HepG2 (cell line): Measurements from ENCODE around the gene PAFAH1B2. TPM values are rescaled to one million over a fixed set of nuclear protein-coding genes. Genes with fewer than 3 reads are reported as not detected.

Experiments
- AGO2 ChIP-seq: fragments of 200-400 bp; formaldehyde crosslinking; optimal IDR thresholded peaks from 2 replicates; pipeline ENCODE3; 2017; ENCODE audit warnings: mild to moderate bottlenecking, low read depth, low read length, moderate library complexity
- ESRRA ChIP-seq: sonication (generic); formaldehyde crosslinking; IDR thresholded peaks from 2 replicates; pipeline ENCODE4 v1.5.1; 2020; ENCODE audit warnings: mild to moderate bottlenecking, low read depth, missing genetic modification reagents
- HOXA7 ChIP-seq: sonication (generic); formaldehyde crosslinking; IDR thresholded peaks from 2 replicates; pipeline ENCODE4 v1.8.1; 2022; ENCODE audit warnings: mild to moderate bottlenecking, missing genetic modification reagents, moderate library complexity
- MLXIP ChIP-seq: sonication (generic); formaldehyde crosslinking; IDR thresholded peaks from 2 replicates; pipeline ENCODE4 v1.9.0; 2021; ENCODE audit warnings: missing genetic modification reagents, borderline replicate concordance
- NR3C1 ChIP-seq: sonication (generic); formaldehyde crosslinking; IDR thresholded peaks from 2 replicates; pipeline ENCODE4 v1.4.0; 2020; ENCODE audit warnings: missing genetic modification reagents
- PLSCR1 ChIP-seq: sonication (generic); formaldehyde crosslinking; IDR thresholded peaks from 2 replicates; pipeline ENCODE4 v1.5.0; 2020; ENCODE audit warnings: missing genetic modification reagents, mild to moderate bottlenecking, borderline replicate concordance
- PRPF4 ChIP-seq: fragments of 200-400 bp; formaldehyde crosslinking; IDR thresholded peaks from 2 replicates; pipeline ENCODE4 v1.6.1; 2016; ENCODE audit warnings: low read length, low read depth; ENCODE audit not compliant: poor library complexity, severe bottlenecking
- RAD51 ChIP-seq: fragments of 450-650 bp; IDR thresholded peaks from 2 replicates; pipeline ENCODE4 v1.6.1; 2016; ENCODE audit warnings: borderline replicate concordance
- REXO4 ChIP-seq: sonication (generic); formaldehyde crosslinking; IDR thresholded peaks from 2 replicates; pipeline ENCODE4 v1.8.0; 2022; ENCODE audit warnings: missing genetic modification reagents, mild to moderate bottlenecking, borderline replicate concordance
- SALL1 ChIP-seq: sonication (generic); formaldehyde crosslinking; IDR thresholded peaks from 2 replicates; pipeline ENCODE4 v1.8.0; 2022; ENCODE audit warnings: mild to moderate bottlenecking, missing genetic modification reagents
- ZNF142 ChIP-seq: sonication (generic); formaldehyde crosslinking; IDR thresholded peaks from 2 replicates; pipeline ENCODE4 v1.4.0; 2020; ENCODE audit warnings: missing genetic modification reagents
- ZNF24 ChIP-seq: fragments of 450-650 bp; IDR thresholded peaks from 2 replicates; pipeline ENCODE4 v1.6.1; 2017; ENCODE audit warnings: antibody characterized with exemption, mild to moderate bottlenecking
- ZNF512B ChIP-seq: sonication (generic); formaldehyde crosslinking; IDR thresholded peaks from 2 replicates; pipeline ENCODE4 v1.5.1; 2020; ENCODE audit warnings: missing genetic modification reagents, mild to moderate bottlenecking, borderline replicate concordance
- ZNF567 ChIP-seq: sonication (generic); formaldehyde crosslinking; IDR thresholded peaks from 2 replicates; pipeline ENCODE4 v1.8.1; 2023; ENCODE audit warnings: mild to moderate bottlenecking, missing genetic modification reagents, borderline replicate concordance
- ZNF615 ChIP-seq: sonication (generic); formaldehyde crosslinking; IDR thresholded peaks from 2 replicates; pipeline ENCODE4 v1.5.0; 2020; ENCODE audit warnings: mild to moderate bottlenecking, missing genetic modification reagents, borderline replicate concordance
- polyA plus RNA-seq, 8 experiments: library from polyadenylated mRNA; depleted of rRNA in 3 of 8; stranded (reverse) in 7 of 8; unstranded in 1 of 8; fragments of >200 nt; fragmentation: Illumina TruSeq in 4 of 8; extraction: Trizol in 4 of 8; gene quantifications; 2 replicates each; pipeline versions ENCODE4 v1.2.1 to v1.2.3, GENCODE V29; 2011 to 2016; ENCODE audit warnings: low read depth in 4 of 8, missing spikeins in 1 of 8, mixed read lengths in 1 of 8; ENCODE audit not compliant: insufficient read depth in 1 of 8
- total RNA-seq, 5 experiments: library from RNA; depleted of rRNA; stranded (reverse); fragments of >200 nt; fragmentation: Illumina TruSeq; extraction: Trizol; gene quantifications; 2 replicates each; pipeline ENCODE4 v1.2.3, GENCODE V29; 2016; ENCODE audit warnings: low read depth in 1 of 5

The PAFAH1B2 gene
- total and polyA plus RNA-seq, 2 of the 13 experiments (the other 11 are each of a cell fraction or from before 2014, with no cell fraction given): 28.8 to 104 TPM

GRCh38 chr11:117144477-117145392 lies 648 bp downstream of the PAFAH1B2 start (continued):
- TF ChIP-seq ZNF142 (CRISPR knock-in tag) (no peak), REXO4 (CRISPR knock-in tag) (no peak), ZNF615 (CRISPR knock-in tag) (no peak), PLSCR1 (CRISPR knock-in tag) (no peak), AGO2 (peak; percentile 62), NR3C1 (CRISPR knock-in tag) (no peak), PRPF4 (peak; percentile 85), ESRRA (CRISPR knock-in tag) (no peak; the same call in 1 of the 2 replicates), MLXIP (CRISPR knock-in tag) (0 out of 2 replicates have a peak, but pooled peaks have one; percentile 53), HOXA7 (CRISPR knock-in tag) (no peak), SALL1 (CRISPR knock-in tag) (no peak), ZNF567 (CRISPR knock-in tag) (no peak), RAD51 (no peak), ZNF24 (no peak), ZNF512B (no peak)
